Tibial artery (tissue), 4 donors: Measurements from ENCODE around the gene GLCE.

Experiments
- DNase-seq, 2 donors: peaks; one replicate each; pipeline ENCODE4 v3.0.0-alpha.2; 2019
- H3K27ac ChIP-seq, 2 donors: fragments of 200-600 bp; sonication (generic) in 1 of 2; 1 replicate in 1 of 2; 2 replicates in 1 of 2; pipeline ENCODE4 v1.5.1; 2018 to 2019; ENCODE audit warnings: mild to moderate bottlenecking in 1 of 2
- H3K27me3 ChIP-seq, 2 donors: fragments of 200-600 bp; sonication (generic) in 1 of 2; one replicate each; pipeline versions ENCODE4 v1.5.1 to v1.6.0; 2016 to 2019
- H3K36me3 ChIP-seq, 3 donors: fragments of 200-600 bp; sonication (generic) in 2 of 3; one replicate each; pipeline ENCODE4 v1.5.1; 2016 to 2019; ENCODE audit warnings: mild to moderate bottlenecking in 2 of 3
- H3K4me1 ChIP-seq, 4 donors: fragments of 200-600 bp; sonication (generic) in 2 of 4; 1 replicate in 3 of 4; 2 replicates in 1 of 4; pipeline ENCODE4 v1.5.1; 2016 to 2019
- H3K4me3 ChIP-seq, 2 donors: fragments of 200-600 bp; sonication (generic) in 1 of 2; 1 replicate in 1 of 2; 2 replicates in 1 of 2; pipeline ENCODE4 v1.5.1; 2018 to 2019; ENCODE audit warnings: mild to moderate bottlenecking in 2 of 2
- H3K9me3 ChIP-seq, 3 donors: fragments of 200-600 bp; sonication (generic) in 1 of 3; one replicate each; pipeline ENCODE4 v1.5.1; 2016 to 2019
- intact Hi-C: fragments of 100-400 bp; cut with DNase I; formaldehyde crosslinking; loops from one replicate; pipeline ENCODE4 v1.15.0; 2023; ENCODE audit warnings: low total_unique reads
- TF ChIP-seq, protein P1 (sequence below), 2 experiments: fragments of 200-600 bp in 1 of 2; fragments of 450-650 bp in 1 of 2; IDR thresholded peaks; one replicate each; pipeline ENCODE4 v1.5.1; 2017 to 2019; ENCODE audit warnings: antibody characterized with exemption in 2 of 2, mild to moderate bottlenecking in 1 of 2, moderate library complexity in 1 of 2

GLCE gene

DNA sequence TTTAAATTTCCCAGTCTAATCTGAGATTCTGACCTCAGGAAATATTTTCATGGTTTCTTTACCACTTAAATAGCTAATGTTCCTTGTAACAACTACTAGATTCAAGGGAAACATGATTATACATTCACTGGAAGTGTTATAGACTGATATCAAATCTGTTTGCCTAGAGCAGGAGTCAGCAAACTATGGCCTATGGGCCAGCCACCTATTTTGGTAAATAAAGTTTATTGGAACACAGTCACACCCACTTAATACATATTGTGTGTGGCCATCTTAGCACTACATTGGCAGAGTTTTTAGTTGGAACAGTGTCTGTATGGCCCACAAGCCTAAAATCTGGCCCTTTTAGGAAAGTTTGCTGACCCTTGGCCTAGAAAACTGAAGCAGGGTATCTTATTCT lies 50.1 kb downstream of the GLCE start:
- H3K4me3 ChIP-seq = no peak overlapping the region
- TF ChIP-seq, protein P1, sequence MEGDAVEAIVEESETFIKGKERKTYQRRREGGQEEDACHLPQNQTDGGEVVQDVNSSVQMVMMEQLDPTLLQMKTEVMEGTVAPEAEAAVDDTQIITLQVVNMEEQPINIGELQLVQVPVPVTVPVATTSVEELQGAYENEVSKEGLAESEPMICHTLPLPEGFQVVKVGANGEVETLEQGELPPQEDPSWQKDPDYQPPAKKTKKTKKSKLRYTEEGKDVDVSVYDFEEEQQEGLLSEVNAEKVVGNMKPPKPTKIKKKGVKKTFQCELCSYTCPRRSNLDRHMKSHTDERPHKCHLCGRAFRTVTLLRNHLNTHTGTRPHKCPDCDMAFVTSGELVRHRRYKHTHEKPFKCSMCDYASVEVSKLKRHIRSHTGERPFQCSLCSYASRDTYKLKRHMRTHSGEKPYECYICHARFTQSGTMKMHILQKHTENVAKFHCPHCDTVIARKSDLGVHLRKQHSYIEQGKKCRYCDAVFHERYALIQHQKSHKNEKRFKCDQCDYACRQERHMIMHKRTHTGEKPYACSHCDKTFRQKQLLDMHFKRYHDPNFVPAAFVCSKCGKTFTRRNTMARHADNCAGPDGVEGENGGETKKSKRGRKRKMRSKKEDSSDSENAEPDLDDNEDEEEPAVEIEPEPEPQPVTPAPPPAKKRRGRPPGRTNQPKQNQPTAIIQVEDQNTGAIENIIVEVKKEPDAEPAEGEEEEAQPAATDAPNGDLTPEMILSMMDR (IDR thresholded peaks at IDR 0.05) = no peak
- no peak overlapping the region for H3K27ac ChIP-seq
- no peaks in the 10 kb centered on the region for H3K4me1 ChIP-seq
- no peaks in the 10 kb centered on the region for H3K27me3 ChIP-seq
- H3K9me3 ChIP-seq = no peaks in the 10 kb centered on the region
- no peak for DNase-seq
- intact Hi-C loops = no loop called here
- no peaks in the 10 kb centered on the region for H3K36me3 ChIP-seq

DNA sequence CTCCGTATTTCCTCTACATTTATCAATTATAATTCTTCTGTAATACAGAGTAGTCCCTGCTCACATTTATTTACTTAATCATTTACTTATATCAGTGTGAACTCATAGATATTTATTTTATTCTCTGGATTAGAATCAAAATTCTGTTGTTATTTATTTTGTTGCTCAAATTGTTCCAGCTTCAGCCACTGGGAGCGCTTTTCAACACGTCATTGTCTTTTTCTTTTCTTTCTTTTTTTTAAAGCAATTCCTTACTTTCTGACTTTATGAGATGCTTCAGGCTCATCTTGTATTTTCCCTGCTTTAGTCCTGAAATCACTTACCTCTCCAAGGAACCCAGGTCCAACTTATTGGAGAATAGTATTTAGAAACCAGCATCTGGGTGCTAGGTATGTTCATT lies 53.4 kb downstream of the GLCE start:
- Histone ChIP-seq H3K4me3 (no peak overlapping the region), H3K4me1 (no peaks in the 10 kb centered on the region), H3K27ac (no peak overlapping the region), H3K36me3 (no peaks in the 10 kb centered on the region), H3K9me3 (no peaks in the 10 kb centered on the region), H3K27me3 (no peaks in the 10 kb centered on the region)
- TF ChIP-seq, protein P1 (IDR thresholded peaks at IDR 0.05) = no peak
- no peak for DNase-seq
- intact Hi-C loops = no loop called here

DNA sequence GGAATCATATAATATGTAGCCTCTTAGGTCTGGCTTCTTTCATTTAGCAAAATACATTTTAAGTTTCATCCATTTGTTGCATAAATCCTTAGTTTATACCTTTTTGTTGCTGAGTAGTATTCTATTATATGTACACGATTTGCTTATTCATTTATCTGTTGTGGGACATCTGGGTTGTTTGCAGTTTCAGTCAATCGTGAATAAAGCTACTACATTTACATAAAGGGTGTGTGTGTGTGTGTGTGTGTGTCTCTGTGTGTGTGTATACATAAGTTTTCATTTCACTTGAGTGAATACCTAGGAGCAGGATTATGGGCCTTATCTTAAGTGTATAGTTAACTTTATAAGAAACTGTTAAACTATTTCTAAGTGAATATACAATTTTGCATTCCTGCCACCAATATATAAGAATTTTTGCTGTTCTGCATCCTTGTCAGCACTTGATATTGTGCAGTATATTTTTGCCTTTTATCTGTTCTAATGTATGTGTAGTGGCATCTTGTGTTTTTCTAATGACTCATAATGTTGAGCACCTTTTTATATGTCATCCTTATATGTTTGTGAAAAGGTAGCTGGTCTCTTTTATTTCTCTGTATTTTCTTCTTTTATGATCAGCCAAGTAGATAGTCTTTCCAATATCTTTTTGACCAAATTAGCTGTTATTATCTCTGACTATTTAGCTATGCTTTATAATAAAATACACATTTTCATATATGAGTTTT lies 55.0 kb downstream of the GLCE start:
- H3K4me3 ChIP-seq = no peak overlapping the region
- no peaks in the 10 kb centered on the region for H3K27me3 ChIP-seq
- H3K27ac ChIP-seq = no peak overlapping the region
- DNase-seq = no peak
- intact Hi-C loops = no loop called here
- TF ChIP-seq, protein P1 (IDR thresholded peaks at IDR 0.05) = no peak
- H3K9me3 ChIP-seq = no peaks in the 10 kb centered on the region
- H3K36me3 ChIP-seq = no peaks in the 10 kb centered on the region
- no peaks in the 10 kb centered on the region for H3K4me1 ChIP-seq

DNA sequence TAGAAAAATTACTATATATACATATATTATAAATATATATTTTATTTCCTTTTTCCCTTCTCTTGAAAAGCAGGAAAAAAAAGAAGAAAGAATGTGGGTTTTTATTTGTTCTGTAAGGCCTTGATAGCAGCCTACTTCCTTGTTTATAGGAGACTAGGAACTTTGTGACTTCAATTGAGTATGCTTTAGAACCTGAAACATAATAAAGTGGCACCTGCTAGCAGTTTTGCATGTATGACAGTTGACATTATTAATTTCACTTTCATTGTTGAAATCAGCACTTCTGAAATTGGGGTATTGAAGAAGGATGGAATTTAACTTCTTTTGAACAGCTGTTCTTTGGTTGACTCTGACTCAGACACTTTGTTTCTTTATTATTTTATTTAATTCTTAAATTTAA lies 56.9 kb downstream of the GLCE start:
- Histone ChIP-seq H3K27me3 (no peaks in the 10 kb centered on the region), H3K4me1 (no peaks in the 10 kb centered on the region)
- DNase-seq = no peak

DNA sequence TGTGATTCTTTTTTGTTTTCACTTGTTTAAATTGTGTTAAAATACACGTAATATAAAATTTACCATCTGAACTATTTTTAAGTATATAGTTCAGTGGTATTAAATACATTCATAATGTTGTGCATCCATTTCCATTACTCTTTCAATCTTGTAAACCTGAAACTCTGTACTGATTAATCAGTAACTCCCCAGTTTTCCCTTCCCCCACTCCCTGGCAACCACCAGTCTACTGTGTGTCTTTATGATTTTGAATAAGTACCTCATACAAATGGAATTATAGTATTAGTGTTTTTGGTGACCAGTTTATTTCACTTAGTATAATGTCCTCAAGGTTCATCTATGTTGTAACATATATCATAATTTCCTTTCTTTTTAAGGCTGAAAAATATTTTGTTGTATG lies 59.3 kb downstream of the GLCE start:
- H3K4me3 ChIP-seq = no peak overlapping the region
- no peaks in the 10 kb centered on the region for H3K4me1 ChIP-seq
- TF ChIP-seq, protein P1 (IDR thresholded peaks at IDR 0.05) = no peak
- H3K36me3 ChIP-seq = peaks cover 0 to 9% (median 0%) of the 10 kb centered on the region in 3 donors
- peaks cover 0 to 18% (median 16%) of the 10 kb centered on the region in 3 donors for H3K9me3 ChIP-seq
- no peak for DNase-seq
- intact Hi-C loops = no loop called here
- no peak overlapping the region for H3K27ac ChIP-seq
- H3K27me3 ChIP-seq = no peaks in the 10 kb centered on the region

More for the DNA sequence above, 56.9 kb downstream of the GLCE start:
- Histone ChIP-seq H3K4me3 (no peak overlapping the region), H3K9me3 (peaks cover 0 to 8% (median 5%) of the 10 kb centered on the region in 3 donors), H3K36me3 (no peaks in the 10 kb centered on the region), H3K27ac (no peak overlapping the region)
- intact Hi-C loops = no loop called here
- TF ChIP-seq, protein P1 (IDR thresholded peaks at IDR 0.05) = no peak
